Thymus (tissue), 11 donors: ENCODE data around the gene MAEA. TPM values are rescaled to one million over a fixed set of nuclear protein-coding genes. Genes with fewer than 3 reads are reported as not detected.

ENCODE experiments used
- DNase-seq, 9 donors: peaks; one replicate each; pipeline ENCODE4 v3.0.0-alpha.2; 2013; ENCODE audit warnings: low spot score in 9 of 9, low read depth in 6 of 9, missing footprints in 1 of 9
- H3K27ac ChIP-seq, 2 donors: one replicate each; pipeline ENCODE4 v1.5.1; 2013; ENCODE audit warnings: control low read depth in 1 of 2, low read depth in 1 of 2, low read length in 1 of 2, mild to moderate bottlenecking in 1 of 2, moderate library complexity in 1 of 2
- H3K27me3 ChIP-seq, 2 donors: one replicate each; pipeline ENCODE4 v1.5.1; 2013; ENCODE audit warnings: low read length in 1 of 2; ENCODE audit not compliant: control insufficient read depth in 2 of 2, insufficient read depth in 1 of 2
- H3K36me3 ChIP-seq, 2 donors: one replicate each; pipeline ENCODE4 v1.5.1; 2013; ENCODE audit warnings: low read length in 1 of 2, mild to moderate bottlenecking in 1 of 2, moderate library complexity in 1 of 2; ENCODE audit not compliant: control insufficient read depth in 2 of 2, insufficient read depth in 2 of 2
- H3K4me1 ChIP-seq, 2 donors: one replicate each; pipeline ENCODE4 v1.5.1; 2013; ENCODE audit warnings: low read length in 2 of 2; ENCODE audit not compliant: control insufficient read depth in 2 of 2, insufficient read depth in 2 of 2
- H3K4me3 ChIP-seq, 2 donors: one replicate each; pipeline ENCODE4 v1.5.1; 2013; ENCODE audit warnings: low read length in 2 of 2, control low read depth in 1 of 2, mild to moderate bottlenecking in 1 of 2
- H3K9me3 ChIP-seq, 2 donors: one replicate each; pipeline ENCODE4 v1.5.1; 2013; ENCODE audit warnings: low read length in 1 of 2, mild to moderate bottlenecking in 1 of 2; ENCODE audit not compliant: control insufficient read depth in 2 of 2, insufficient read depth in 1 of 2
- WGBS: extraction: QIAGEN DNeasy Blood & Tissue Kit; methylation state at CpG from one replicate; pipeline ENCODE4 v1.1.7; 2013; 5-methylcytosine and 5-hydroxymethylcytosine counted together
- polyA plus RNA-seq: library from polyadenylated mRNA; stranded (reverse); fragments of 200-250 nt; gene quantifications from one replicate; pipeline ENCODE4 v1.2.3, GENCODE V29; 2013
- total RNA-seq: library from RNA; stranded (reverse); fragments of 120-200 nt; gene quantifications from one replicate; pipeline ENCODE4 v1.2.4, GENCODE V29; 2013
- donor health status: healthy.

The MAEA gene
- total and polyA plus RNA-seq, 2 donors: 45.4 to 113 TPM

- 98% methylated on average over 16 of the region's 16 CpGs for WGBS
- Histone ChIP-seq H3K9me3 (no peaks in the 10 kb centered on the region), H3K36me3 (peaks cover 8 to 44% of the 10 kb centered on the region in 2 donors), H3K27me3 (no peaks in the 10 kb centered on the region), H3K4me1 (no peaks in the 10 kb centered on the region), H3K27ac (no peak overlapping the region), H3K4me3 (no peak overlapping the region)
- no peak for DNase-seq
These were observed 70.3 kb downstream of the MAEA start for GRCh38 chr4:1359976-1360375.

GRCh38 chr4:1360423-1361283 is 71.0 kb downstream of the MAEA start:
- no peaks in the 10 kb centered on the region for H3K4me1 ChIP-seq
- peaks cover 2 to 38% of the 10 kb centered on the region in 2 donors for H3K36me3 ChIP-seq
- no peak for DNase-seq
- no peak overlapping the region for H3K4me3 ChIP-seq
- H3K9me3 ChIP-seq: no peaks in the 10 kb centered on the region
- no peak overlapping the region for H3K27ac ChIP-seq
- WGBS: 94% methylated on average over 29 of the region's 29 CpGs
- no peaks in the 10 kb centered on the region for H3K27me3 ChIP-seq

GRCh38 chr4:1361431-1361830 is 71.7 kb downstream of the MAEA start:
- 91% methylated on average over 18 of the region's 18 CpGs for WGBS
- Histone ChIP-seq H3K4me3 (no peak overlapping the region), H3K9me3 (no peaks in the 10 kb centered on the region), H3K36me3 (peaks cover 0 to 40% of the 10 kb centered on the region in 2 donors), H3K27ac (no peak overlapping the region), H3K4me1 (peaks cover 0 to 4% of the 10 kb centered on the region in 2 donors), H3K27me3 (no peaks in the 10 kb centered on the region)
- DNase-seq: no peak

GRCh38 chr4:1362046-1362445 is 72.4 kb downstream of the MAEA start:
- no peaks in the 10 kb centered on the region for H3K27me3 ChIP-seq
- no peak overlapping the region for H3K27ac ChIP-seq
- H3K4me3 ChIP-seq: no peak overlapping the region
- 98% methylated on average over 10 of the region's 10 CpGs for WGBS
- no peaks in the 10 kb centered on the region for H3K9me3 ChIP-seq
- H3K4me1 ChIP-seq: peaks cover 0 to 4% of the 10 kb centered on the region in 2 donors
- H3K36me3 ChIP-seq: peaks cover 0 to 41% of the 10 kb centered on the region in 2 donors
- no peak for DNase-seq

GRCh38 chr4:1362521-1362920 is 72.8 kb downstream of the MAEA start:
- Histone ChIP-seq H3K36me3 (peaks cover 0 to 39% of the 10 kb centered on the region in 2 donors), H3K27ac (no peak overlapping the region), H3K4me3 (no peak overlapping the region), H3K27me3 (no peaks in the 10 kb centered on the region), H3K9me3 (no peaks in the 10 kb centered on the region), H3K4me1 (peaks cover 0 to 4% of the 10 kb centered on the region in 2 donors)
- no peak for DNase-seq
- 98% methylated on average over 17 of the region's 17 CpGs for WGBS

- Histone ChIP-seq H3K27ac (no peak overlapping the region), H3K4me1 (peaks cover 0 to 4% of the 10 kb centered on the region in 2 donors), H3K36me3 (peaks cover 0 to 40% of the 10 kb centered on the region in 2 donors), H3K4me3 (no peak overlapping the region), H3K27me3 (no peaks in the 10 kb centered on the region), H3K9me3 (no peaks in the 10 kb centered on the region)
- DNase-seq: no peak
- 97% methylated on average over 11 of the region's 11 CpGs for WGBS
These were observed 73.8 kb downstream of the MAEA start for GRCh38 chr4:1363513-1363912.

GRCh38 chr4:1364217-1364616 is 74.5 kb downstream of the MAEA start:
- Histone ChIP-seq H3K27me3 (no peaks in the 10 kb centered on the region), H3K27ac (no peak overlapping the region), H3K36me3 (peaks cover 0 to 41% of the 10 kb centered on the region in 2 donors), H3K9me3 (no peaks in the 10 kb centered on the region), H3K4me1 (peaks cover 0 to 4% of the 10 kb centered on the region in 2 donors), H3K4me3 (no peak overlapping the region)
- 86% methylated on average over 16 of the region's 18 CpGs for WGBS
- DNase-seq: no peak

- over 99% methylated on average over 13 of the region's 13 CpGs for WGBS
- H3K4me1 ChIP-seq: peaks cover 0 to 4% of the 10 kb centered on the region in 2 donors
- H3K9me3 ChIP-seq: no peaks in the 10 kb centered on the region
- H3K4me3 ChIP-seq: no peak overlapping the region
- no peaks in the 10 kb centered on the region for H3K27me3 ChIP-seq
- H3K36me3 ChIP-seq: peaks cover 0 to 41% of the 10 kb centered on the region in 2 donors
- no peak for DNase-seq
- no peak overlapping the region for H3K27ac ChIP-seq
These were observed 75.1 kb downstream of the MAEA start for GRCh38 chr4:1364748-1365147.

- WGBS: 78% methylated on average over 25 of the region's 25 CpGs
- Histone ChIP-seq H3K9me3 (no peaks in the 10 kb centered on the region), H3K36me3 (peaks cover 0 to 42% of the 10 kb centered on the region in 2 donors), H3K27me3 (no peaks in the 10 kb centered on the region), H3K27ac (no peak overlapping the region), H3K4me1 (peaks cover 0 to 4% of the 10 kb centered on the region in 2 donors), H3K4me3 (no peak overlapping the region)
- peak in 1 of 9 donors; percentile 11 for DNase-seq
These were observed 75.8 kb downstream of the MAEA start for GRCh38 chr4:1365271-1366178.
